ENCODE results near the gene ZBTB34.

Gene ZBTB34

GRCh38 chr9:126880226-126880946 lies 19.9 kb downstream of the ZBTB34 start:
- DNase-seq, result no peak

- DNase-seq, result no peak
Observed at GRCh38 chr9:126880947-126881332, 20.5 kb downstream of the ZBTB34 start.

- DNase-seq, result no peak
Observed at GRCh38 chr9:126882746-126883145, 22.3 kb downstream of the ZBTB34 start.

GRCh38 chr9:126883636-126884035 lies 23.2 kb downstream of the ZBTB34 start:
- DNase-seq, result no peak

GRCh38 chr9:126885131-126885641 lies 24.7 kb downstream of the ZBTB34 start:
- DNase-seq, result no peak

GRCh38 chr9:126886034-126886822 lies 25.8 kb downstream of the ZBTB34 start:
- DNase-seq, result no peak

- DNase-seq, result no peak
Observed at GRCh38 chr9:126886897-126887296, 26.5 kb downstream of the ZBTB34 start.

- DNase-seq, result no peak
Observed at GRCh38 chr9:126891676-126892075, 31.2 kb downstream of the ZBTB34 start.

GRCh38 chr9:126893079-126893478 lies 32.6 kb downstream of the ZBTB34 start:
- no peak for DNase-seq

GRCh38 chr9:126894052-126894603 lies 33.7 kb downstream of the ZBTB34 start:
- no peak for DNase-seq

- DNase-seq, result no peak
Observed at GRCh38 chr9:126902210-126902609, 41.8 kb downstream of the ZBTB34 start.

GRCh38 chr9:126904586-126904985 lies 44.1 kb downstream of the ZBTB34 start:
- no peak for DNase-seq

- no peak for DNase-seq
Observed at GRCh38 chr9:126906091-126906490, 45.7 kb downstream of the ZBTB34 start.

GRCh38 chr9:126907058-126907457 lies 46.6 kb downstream of the ZBTB34 start:
- no peak for DNase-seq

GRCh38 chr9:126914458-126915280 lies 54.2 kb downstream of the ZBTB34 start, which contains the start of gene RALGPS1:
Gene RALGPS1 (plus strand): TSS chr9:126914782. CDS start chr9:126962290, 47,508 bp downstream.
- DNase-seq, result peak; percentile 88

GRCh38 chr9:126915281-126915816 lies 54.9 kb downstream of the ZBTB34 start:
- peak; percentile 52 for DNase-seq

GRCh38 chr9:126915846-126916543 lies 55.6 kb downstream of the ZBTB34 start:
- DNase-seq, result no peak

GRCh38 chr9:126916909-126917308 lies 56.5 kb downstream of the ZBTB34 start:
- no peak for DNase-seq

- no peak for DNase-seq
Observed at GRCh38 chr9:126919193-126919592, 58.8 kb downstream of the ZBTB34 start.

GRCh38 chr9:126925876-126926275 lies 65.4 kb downstream of the ZBTB34 start:
- no peak for DNase-seq

- no peak for DNase-seq
Observed at GRCh38 chr9:126926364-126926763, 65.9 kb downstream of the ZBTB34 start.

- DNase-seq, result no peak
Observed at GRCh38 chr9:126927419-126927818, 67.0 kb downstream of the ZBTB34 start.

Data from NCI-H1048 (cell line).